Suprapubic skin (tissue), 4 donors: ENCODE measurements around the gene ATL1. TPM values are rescaled to one million over a fixed set of nuclear protein-coding genes. Genes with fewer than 3 reads are reported as not detected.

Experiments used
- DNase-seq, 2 donors: peaks; one replicate each; pipeline ENCODE4 v3.0.0-alpha.2; 2019; ENCODE audit warnings: low spot score in 2 of 2
- H3K27ac ChIP-seq: fragments of 200-600 bp; sonication (generic); one replicate; pipeline ENCODE4 v1.5.1; 2019
- H3K27me3 ChIP-seq: fragments of 200-600 bp; sonication (generic); one replicate; pipeline ENCODE4 v1.5.1; 2019
- H3K36me3 ChIP-seq: fragments of 200-600 bp; sonication (generic); one replicate; pipeline ENCODE4 v1.5.1; 2019
- H3K4me1 ChIP-seq: fragments of 200-600 bp; sonication (generic); one replicate; pipeline ENCODE4 v1.5.1; 2019
- H3K4me3 ChIP-seq: fragments of 200-600 bp; sonication (generic); one replicate; pipeline ENCODE4 v1.5.1; 2019; ENCODE audit warnings: mild to moderate bottlenecking
- H3K9me3 ChIP-seq: fragments of 200-600 bp; sonication (generic); one replicate; pipeline ENCODE4 v1.5.1; 2019
- CTCF ChIP-seq, 2 donors: fragments of 200-600 bp in 1 of 2; fragments of 450-650 bp in 1 of 2; sonication (generic) in 1 of 2; IDR thresholded peaks; one replicate each; pipeline ENCODE4 v1.5.1; 2016 to 2019; ENCODE audit warnings: antibody characterized with exemption in 2 of 2, mild to moderate bottlenecking in 1 of 2, moderate library complexity in 1 of 2
- EP300 ChIP-seq: sonication (generic); formaldehyde crosslinking; IDR thresholded peaks from one replicate; pipeline ENCODE4 v1.6.1; 2017; ENCODE audit warnings: antibody characterized with exemption
- POLR2A ChIP-seq, 2 donors: fragments of 450-650 bp; IDR thresholded peaks; one replicate each; pipeline ENCODE4 v1.6.1; 2017; ENCODE audit warnings: antibody characterized with exemption in 2 of 2, mild to moderate bottlenecking in 2 of 2, moderate library complexity in 2 of 2
- POLR2AphosphoS5 ChIP-seq, 3 donors: sonication (generic); formaldehyde crosslinking; IDR thresholded peaks; one replicate each; pipeline ENCODE4 v1.6.1; 2017; ENCODE audit warnings: antibody characterized with exemption in 3 of 3
- WGBS: methylation state at CpG from one replicate; pipeline ENCODE4 v1.1.5; 2018; 5-methylcytosine and 5-hydroxymethylcytosine counted together
- total RNA-seq, 4 donors: library from RNA; depleted of rRNA; stranded (reverse); fragments of >200 nt; gene quantifications; one replicate each; pipeline ENCODE4 v1.1.0, GENCODE V29; 2016

ATL1 gene
- total RNA-seq, 4 donors from 2014 or later = 8.2 to 22.8 (median 14.5) TPM

- WGBS = 12% methylated on average over 5 of the region's 5 CpGs
- Histone ChIP-seq H3K27me3 (no peaks in the 10 kb centered on the region), H3K27ac (peak overlapping the region; percentile 53), H3K36me3 (no peaks in the 10 kb centered on the region), H3K4me3 (no peak overlapping the region), H3K4me1 (peaks cover 14% of the 10 kb centered on the region), H3K9me3 (no peaks in the 10 kb centered on the region)
- no peak for DNase-seq
- TF ChIP-seq POLR2AphosphoS5 (IDR thresholded peaks at IDR 0.05) (no peak), POLR2A (IDR thresholded peaks at IDR 0.05) (no peak)
Observed at GRCh38 chr14:50677527-50678063, 117.7 kb downstream of the ATL1 start.

GRCh38 chr14:50678163-50678562 lies 118.2 kb downstream of the ATL1 start:
- no peaks in the 10 kb centered on the region for H3K27me3 ChIP-seq
- peak overlapping the region; percentile 53 for H3K27ac ChIP-seq
- TF ChIP-seq POLR2AphosphoS5 (IDR thresholded peaks at IDR 0.05) (no peak), POLR2A (IDR thresholded peaks at IDR 0.05) (no peak), EP300 (no peak), CTCF (IDR thresholded peaks at IDR 0.05) (no peak)
- no peaks in the 10 kb centered on the region for H3K9me3 ChIP-seq
- no peak for DNase-seq
- peaks cover 14% of the 10 kb centered on the region for H3K4me1 ChIP-seq
- WGBS = 49% methylated on average over 5 of the region's 5 CpGs
- H3K4me3 ChIP-seq = no peak overlapping the region
- no peaks in the 10 kb centered on the region for H3K36me3 ChIP-seq

GRCh38 chr14:50679674-50680073 lies 119.7 kb downstream of the ATL1 start:
- Histone ChIP-seq H3K4me3 (no peak overlapping the region), H3K9me3 (no peaks in the 10 kb centered on the region), H3K27ac (no peak overlapping the region), H3K27me3 (no peaks in the 10 kb centered on the region), H3K4me1 (peaks cover 14% of the 10 kb centered on the region), H3K36me3 (no peaks in the 10 kb centered on the region)
- no peak for DNase-seq
- no peak for TF ChIP-seq POLR2AphosphoS5 (IDR thresholded peaks at IDR 0.05)
- no peak for TF ChIP-seq EP300
- TF ChIP-seq POLR2A (IDR thresholded peaks at IDR 0.05) = no peak

Other genes with a start within 250 kb of the ATL1 start
- gene L2HGDH, start 247.9 kb upstream of the ATL1 start, total RNA-seq = 10 to 100 TPM in 2 of 4 donors, 1 to 10 TPM in 2; 6.8 to 11.0 (median 9.2) TPM
- gene DMAC2L, start 247.8 kb upstream of the ATL1 start, total RNA-seq = 10 to 100 TPM; 11.6 to 20.5 (median 18.3) TPM
- gene CDKL1, start 163.3 kb upstream of the ATL1 start, total RNA-seq = 10 to 100 TPM in 1 of 4 donors, 1 to 10 TPM in 3; 2.4 to 11.9 (median 5.2) TPM
- 100 to 1,000 TPM; 109 to 226 (median 125) TPM for gene MAP4K5, start 27.6 kb upstream of the ATL1 start, total RNA-seq
- gene SAV1, start 108.2 kb downstream of the ATL1 start, total RNA-seq = 10 to 100 TPM; 23.3 to 40.0 (median 26.2) TPM